Cardiac muscle cell (in vitro differentiated cells and primary cell): Measurements from ENCODE around the gene MRPL21. TPM values are rescaled to one million over a fixed set of nuclear protein-coding genes. Genes with fewer than 3 reads are reported as not detected.

Experiments
- DNase-seq, 2 donors: peaks; one replicate each; pipeline versions ENCODE4 v3.0.0 to v3.0.0-alpha.2; 2010 to 2017; ENCODE audit warnings: low read depth in 1 of 2, low spot score in 1 of 2
- H3K27ac ChIP-seq: fragments of 200-600 bp; sonication (generic); 2 replicates; pipeline ENCODE4 v1.5.1; 2016
- H3K27me3 ChIP-seq: fragments of 200-600 bp; sonication (generic); 2 replicates; pipeline ENCODE4 v1.6.0; 2016; ENCODE audit warnings: control low read depth
- H3K36me3 ChIP-seq: fragments of 200-600 bp; sonication (generic); 2 replicates; pipeline ENCODE4 v1.5.1; 2016; ENCODE audit warnings: control low read depth
- H3K4me1 ChIP-seq: fragments of 200-600 bp; sonication (generic); 2 replicates; pipeline ENCODE4 v1.8.1; 2017; ENCODE audit warnings: low read depth, mild to moderate bottlenecking, mixed run types
- H3K4me3 ChIP-seq: fragments of 200-600 bp; sonication (generic); 2 replicates; pipeline ENCODE4 v1.5.1; 2016; ENCODE audit warnings: mild to moderate bottlenecking
- H3K9me3 ChIP-seq: fragments of 200-600 bp; sonication (generic); 2 replicates; pipeline ENCODE4 v1.5.1; 2017; ENCODE audit warnings: low read depth, mild to moderate bottlenecking, control low read depth
- polyA plus RNA-seq: library from polyadenylated mRNA; unstranded; fragments of >200 nt; fragmentation: Nextera tagmentation; extraction: Ambion mirVana; gene quantifications from 2 replicates; pipeline ENCODE4 v1.2.1, GENCODE V29; 2016
- total RNA-seq: library from RNA; depleted of rRNA; stranded (reverse); fragments of >200 nt; gene quantifications from 2 replicates; pipeline ENCODE4 v1.2.3, GENCODE V29; 2016
- TF ChIP-seq, protein P1 (sequence below): IDR thresholded peaks from 2 replicates; pipeline ENCODE4 v1.5.1; 2012; ENCODE audit warnings: low read depth, mild to moderate bottlenecking, low read length

MRPL21 gene
- total and polyA plus RNA-seq, 2 experiments from 2014 or later, result 75.9 to 220 TPM

DNA sequence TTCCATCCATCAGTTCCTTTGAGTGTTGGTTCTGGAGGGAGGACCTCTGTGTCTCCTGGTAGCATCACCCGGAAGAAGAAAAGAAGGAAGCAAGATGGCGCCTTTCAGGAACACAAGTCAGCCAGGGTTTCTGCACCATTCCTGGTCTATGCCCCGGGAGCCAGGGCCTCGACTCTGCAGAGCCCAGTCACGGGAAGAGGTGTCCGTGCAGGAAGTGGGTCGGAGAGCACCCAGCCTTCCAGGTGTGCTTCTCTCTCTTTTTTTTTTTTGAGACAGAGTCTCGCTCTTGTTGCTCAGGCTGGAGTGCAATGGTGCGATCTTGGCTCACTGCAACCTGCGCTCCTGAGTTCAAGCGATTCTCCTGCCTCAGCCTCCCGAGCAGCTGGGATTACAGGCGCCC is 21.2 kb downstream of the MRPL21 start:
- H3K4me1 ChIP-seq, result peaks cover 15% of the 10 kb centered on the region
- TF ChIP-seq, protein P1, sequence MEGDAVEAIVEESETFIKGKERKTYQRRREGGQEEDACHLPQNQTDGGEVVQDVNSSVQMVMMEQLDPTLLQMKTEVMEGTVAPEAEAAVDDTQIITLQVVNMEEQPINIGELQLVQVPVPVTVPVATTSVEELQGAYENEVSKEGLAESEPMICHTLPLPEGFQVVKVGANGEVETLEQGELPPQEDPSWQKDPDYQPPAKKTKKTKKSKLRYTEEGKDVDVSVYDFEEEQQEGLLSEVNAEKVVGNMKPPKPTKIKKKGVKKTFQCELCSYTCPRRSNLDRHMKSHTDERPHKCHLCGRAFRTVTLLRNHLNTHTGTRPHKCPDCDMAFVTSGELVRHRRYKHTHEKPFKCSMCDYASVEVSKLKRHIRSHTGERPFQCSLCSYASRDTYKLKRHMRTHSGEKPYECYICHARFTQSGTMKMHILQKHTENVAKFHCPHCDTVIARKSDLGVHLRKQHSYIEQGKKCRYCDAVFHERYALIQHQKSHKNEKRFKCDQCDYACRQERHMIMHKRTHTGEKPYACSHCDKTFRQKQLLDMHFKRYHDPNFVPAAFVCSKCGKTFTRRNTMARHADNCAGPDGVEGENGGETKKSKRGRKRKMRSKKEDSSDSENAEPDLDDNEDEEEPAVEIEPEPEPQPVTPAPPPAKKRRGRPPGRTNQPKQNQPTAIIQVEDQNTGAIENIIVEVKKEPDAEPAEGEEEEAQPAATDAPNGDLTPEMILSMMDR, result no peak
- no peaks in the 10 kb centered on the region for H3K36me3 ChIP-seq
- H3K4me3 ChIP-seq, result no peak overlapping the region
- DNase-seq, result no peak
- H3K27ac ChIP-seq, result no peak overlapping the region
- no peaks in the 10 kb centered on the region for H3K27me3 ChIP-seq
- H3K9me3 ChIP-seq, result no peaks in the 10 kb centered on the region

DNA sequence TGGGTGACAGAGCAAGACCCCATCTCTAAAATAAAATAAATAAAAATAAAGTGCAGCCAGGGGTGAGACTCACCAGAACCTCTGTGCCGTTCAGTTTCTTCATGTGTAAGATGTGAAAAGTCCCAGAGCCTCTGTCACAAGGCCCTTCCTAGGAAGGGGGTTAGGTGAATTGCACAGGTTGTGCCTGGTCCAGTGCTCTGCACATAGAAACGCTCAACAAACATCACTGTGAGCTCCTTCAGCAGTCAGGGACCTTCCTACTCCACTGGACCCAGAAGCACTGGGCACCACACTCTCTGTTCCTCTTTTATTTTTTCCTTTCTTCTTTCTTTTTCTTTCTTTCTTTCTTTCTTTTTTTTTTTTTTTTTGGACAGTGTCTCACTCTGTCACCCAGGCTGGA is 22.3 kb downstream of the MRPL21 start:
- H3K27ac ChIP-seq, result no peak overlapping the region
- peaks cover 15% of the 10 kb centered on the region for H3K4me1 ChIP-seq
- no peak overlapping the region for H3K4me3 ChIP-seq
- TF ChIP-seq, protein P1, result no peak
- no peaks in the 10 kb centered on the region for H3K36me3 ChIP-seq
- no peaks in the 10 kb centered on the region for H3K27me3 ChIP-seq
- DNase-seq, result no peak
- no peaks in the 10 kb centered on the region for H3K9me3 ChIP-seq

DNA sequence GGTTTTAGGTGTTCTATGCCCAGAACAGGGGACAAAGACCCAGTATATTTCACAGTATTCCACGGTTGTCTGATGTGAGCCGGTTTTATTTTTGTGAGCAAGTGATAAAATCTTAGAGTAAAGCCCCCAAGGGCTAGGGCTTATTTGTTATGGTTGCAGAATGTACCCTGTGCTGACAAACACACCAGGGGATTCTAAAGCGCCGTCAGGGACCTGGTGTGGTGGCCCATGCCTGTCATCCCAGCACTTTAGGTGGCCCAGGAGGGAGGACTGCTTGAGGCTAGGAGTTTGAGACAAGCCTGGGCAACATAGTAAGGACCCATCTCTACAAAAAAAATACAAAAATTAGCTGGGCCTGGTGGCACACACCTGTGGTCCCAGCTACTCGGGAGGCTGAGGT is 22.8 kb downstream of the MRPL21 start:
- no peaks in the 10 kb centered on the region for H3K9me3 ChIP-seq

DNA sequence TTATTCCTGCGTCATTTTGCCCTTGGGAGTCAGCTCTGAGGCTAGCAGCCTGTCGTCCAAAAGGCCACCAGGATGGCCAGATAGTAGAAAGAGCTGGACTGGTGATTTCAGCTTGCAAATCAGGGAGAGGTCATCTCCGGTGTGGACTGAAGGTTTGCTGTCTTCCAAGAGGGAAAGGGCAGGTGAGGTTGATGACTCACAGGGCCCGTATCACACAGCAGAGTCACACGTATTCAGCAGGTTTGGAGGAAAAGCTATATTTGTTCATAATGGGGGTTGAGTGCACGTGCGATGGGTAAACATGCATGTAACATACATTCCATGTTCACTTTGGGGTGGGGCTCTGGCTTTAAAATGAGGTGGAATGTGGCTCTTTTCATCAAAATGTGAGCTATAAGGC is 25.6 kb downstream of the MRPL21 start:
- H3K4me3 ChIP-seq, result no peak overlapping the region

More for the DNA sequence above, 22.8 kb downstream of the MRPL21 start:
- Histone ChIP-seq H3K27me3 (no peaks in the 10 kb centered on the region), H3K36me3 (no peaks in the 10 kb centered on the region), H3K4me1 (peaks cover 15% of the 10 kb centered on the region), H3K4me3 (no peak overlapping the region), H3K27ac (no peak overlapping the region)
- TF ChIP-seq, protein P1, result no peak
- no peak for DNase-seq

DNA sequence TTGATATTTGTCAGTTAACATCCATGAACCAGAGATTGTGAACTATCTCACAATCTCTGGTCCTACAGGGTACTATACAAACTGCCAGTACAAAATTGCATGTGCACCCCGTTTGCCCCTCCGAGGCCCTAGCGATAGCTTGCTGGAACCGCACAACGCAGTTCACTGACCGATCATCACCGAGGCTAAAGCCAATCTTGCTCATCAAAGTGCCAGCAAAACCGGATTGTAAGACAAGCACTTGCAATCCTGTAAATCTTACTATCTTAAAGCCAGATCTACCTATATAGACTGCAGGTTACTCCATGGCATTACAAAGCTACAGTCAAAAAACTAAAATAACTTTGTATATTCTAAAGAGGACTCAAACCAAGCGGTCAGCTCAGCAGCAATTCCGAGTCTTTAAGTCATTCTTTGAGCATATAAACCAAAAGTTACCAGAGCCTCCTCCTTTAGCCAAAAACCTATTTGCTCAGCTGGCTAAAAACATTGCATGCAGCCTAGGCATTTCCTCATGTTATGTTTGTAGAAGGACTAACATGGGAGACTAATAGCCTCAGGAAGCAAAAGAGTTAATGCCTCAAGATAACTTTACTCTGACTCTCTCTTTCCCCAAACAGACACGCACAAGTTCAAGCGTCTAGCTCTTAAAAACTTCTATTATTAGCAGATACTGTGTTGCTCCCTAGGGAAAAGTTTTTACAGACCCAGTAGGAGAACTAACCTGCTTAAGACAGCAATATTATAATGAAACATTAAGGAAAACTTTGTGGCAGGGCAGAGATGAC is 31.2 kb downstream of the MRPL21 start:
- H3K27ac ChIP-seq, result peak overlapping the region; percentile 98
- H3K9me3 ChIP-seq, result no peaks in the 10 kb centered on the region
- TF ChIP-seq, protein P1, result no peak
- no peaks in the 10 kb centered on the region for H3K27me3 ChIP-seq
- no peaks in the 10 kb centered on the region for H3K36me3 ChIP-seq
- peak overlapping the region; percentile 16 for H3K4me3 ChIP-seq
- peaks cover 72% of the 10 kb centered on the region for H3K4me1 ChIP-seq
- DNase-seq, result peak; percentile 46 to 72

More for the DNA sequence above, 25.6 kb downstream of the MRPL21 start:
- Histone ChIP-seq H3K36me3 (no peaks in the 10 kb centered on the region), H3K9me3 (no peaks in the 10 kb centered on the region), H3K27ac (no peak overlapping the region), H3K27me3 (no peaks in the 10 kb centered on the region), H3K4me1 (peaks cover 36% of the 10 kb centered on the region)
- TF ChIP-seq, protein P1, result no peak
- DNase-seq, result no peak
